GM21515 (cell line): Measurements from ENCODE around the gene GLG1.
"Not testable (repeated sequence)": the region's sequence is repeated elsewhere in the genome, so short reads cannot be mapped to it uniquely, and the experiment has no call there.

Source experiments
- ATAC-seq: cut with Tn5 transposase; IDR thresholded peaks from one replicate; pipeline ENCODE4 v1.9.1; 2021; ENCODE audit not compliant: unreplicated experiment

Gene GLG1

GRCh38 chr16:74606521-74607309 is at the start of gene GLG1:
Gene GLG1 (minus strand): TSS chr16:74607114. CDS start chr16:74607094, 20 bp downstream.
- peak; percentile 95 for ATAC-seq

GRCh38 chr16:74654536-74655050 is 47.7 kb upstream of the GLG1 start:
- ATAC-seq: no peak

GRCh38 chr16:74652883-74653282 is 46.0 kb upstream of the GLG1 start:
- not testable (repeated sequence) for ATAC-seq

GRCh38 chr16:74652249-74652648 is 45.3 kb upstream of the GLG1 start:
- no peak for ATAC-seq

- ATAC-seq: no peak
These were observed 44.9 kb upstream of the GLG1 start for GRCh38 chr16:74651841-74652240.

GRCh38 chr16:74650966-74651567 is 44.2 kb upstream of the GLG1 start:
- ATAC-seq: no peak

- no peak for ATAC-seq
These were observed 43.1 kb upstream of the GLG1 start for GRCh38 chr16:74649839-74650504.

- ATAC-seq: no peak
These were observed 35.1 kb upstream of the GLG1 start for GRCh38 chr16:74641969-74642368.

- no peak for ATAC-seq
These were observed 31.0 kb upstream of the GLG1 start for GRCh38 chr16:74637742-74638453.

GRCh38 chr16:74635303-74635702 is 28.4 kb upstream of the GLG1 start:
- ATAC-seq: no peak

- no peak for ATAC-seq
These were observed 26.8 kb upstream of the GLG1 start for GRCh38 chr16:74633686-74634085.

- ATAC-seq: no peak
These were observed 20.7 kb upstream of the GLG1 start for GRCh38 chr16:74627506-74628220.

- ATAC-seq: no peak
These were observed 20.0 kb upstream of the GLG1 start for GRCh38 chr16:74626741-74627416.

GRCh38 chr16:74625500-74626350 is 18.8 kb upstream of the GLG1 start:
- ATAC-seq: no peak

- no peak for ATAC-seq
These were observed 16.9 kb upstream of the GLG1 start for GRCh38 chr16:74623839-74624235.

- ATAC-seq: no peak
These were observed 16.4 kb upstream of the GLG1 start for GRCh38 chr16:74623214-74623838.

GRCh38 chr16:74622005-74622404 is 15.1 kb upstream of the GLG1 start:
- no peak for ATAC-seq

- ATAC-seq: no peak
These were observed 10.4 kb upstream of the GLG1 start for GRCh38 chr16:74617206-74617788.
